GM18508 (cell line): ENCODE results near the gene EZR.
"Not testable (repeated sequence)": the region's sequence is repeated elsewhere in the genome, so short reads cannot be mapped to it uniquely, and the experiment has no call there.

ENCODE experiments used
- ATAC-seq: cut with Tn5 transposase; IDR thresholded peaks from one replicate; pipeline ENCODE4 v1.9.1; 2021; ENCODE audit warnings: moderate number of reproducible peaks; ENCODE audit not compliant: insufficient read depth, unreplicated experiment

Gene EZR

DNA sequence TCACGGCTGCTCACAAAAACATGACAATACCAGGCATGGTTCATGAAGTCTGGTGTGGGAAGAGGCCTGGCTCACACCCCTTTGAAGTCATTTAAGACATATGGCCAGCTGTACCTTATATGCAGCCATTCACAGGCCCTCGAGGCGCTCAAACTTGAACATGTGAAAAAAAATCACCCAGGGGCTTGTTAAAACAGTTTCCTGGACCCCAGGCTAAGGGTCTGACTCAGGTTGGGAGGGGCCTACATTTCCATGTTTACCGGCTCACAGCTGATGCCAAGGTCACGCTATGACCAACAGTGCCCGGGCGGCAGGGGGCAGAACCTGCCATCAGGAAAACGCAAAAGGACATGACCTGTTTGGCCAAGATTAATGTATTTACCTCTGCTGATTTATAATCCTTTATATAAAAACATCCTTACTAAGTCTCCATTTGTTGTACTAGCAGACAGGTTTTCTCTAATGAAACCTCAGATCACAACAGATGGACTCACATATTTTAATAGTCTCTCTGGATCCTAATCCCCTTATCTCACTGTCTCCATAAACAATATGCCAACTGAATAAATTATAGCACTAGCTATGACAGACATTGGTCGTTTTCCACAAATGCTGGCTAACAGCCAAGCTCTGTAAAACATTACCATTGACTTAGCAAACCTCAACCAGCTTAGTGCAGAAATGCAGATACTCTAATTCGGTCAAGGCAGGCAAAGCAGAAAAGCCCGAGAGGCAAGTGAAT, 19.9 kb downstream of the EZR start:
- ATAC-seq = no peak

DNA sequence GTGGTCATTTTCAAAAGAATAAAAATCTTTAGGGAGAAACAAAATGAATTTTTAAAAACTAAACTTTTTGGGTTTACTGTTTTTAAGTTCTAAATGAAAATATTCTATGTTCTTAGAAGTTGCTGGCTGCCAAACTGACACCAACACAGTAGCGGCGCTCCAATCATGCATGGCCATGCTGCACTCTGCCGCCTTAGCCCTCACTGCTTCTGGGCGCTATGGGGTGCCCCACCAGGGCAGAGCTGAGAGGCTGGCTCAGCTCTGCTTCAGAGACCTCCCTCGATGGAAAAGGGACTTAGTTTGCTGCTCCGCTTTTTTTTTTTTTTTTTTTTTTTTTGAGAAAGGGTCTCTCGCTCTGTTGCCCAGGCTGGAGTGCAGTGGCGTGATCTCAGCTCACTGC, 20.9 kb downstream of the EZR start:
- no peak for ATAC-seq

DNA sequence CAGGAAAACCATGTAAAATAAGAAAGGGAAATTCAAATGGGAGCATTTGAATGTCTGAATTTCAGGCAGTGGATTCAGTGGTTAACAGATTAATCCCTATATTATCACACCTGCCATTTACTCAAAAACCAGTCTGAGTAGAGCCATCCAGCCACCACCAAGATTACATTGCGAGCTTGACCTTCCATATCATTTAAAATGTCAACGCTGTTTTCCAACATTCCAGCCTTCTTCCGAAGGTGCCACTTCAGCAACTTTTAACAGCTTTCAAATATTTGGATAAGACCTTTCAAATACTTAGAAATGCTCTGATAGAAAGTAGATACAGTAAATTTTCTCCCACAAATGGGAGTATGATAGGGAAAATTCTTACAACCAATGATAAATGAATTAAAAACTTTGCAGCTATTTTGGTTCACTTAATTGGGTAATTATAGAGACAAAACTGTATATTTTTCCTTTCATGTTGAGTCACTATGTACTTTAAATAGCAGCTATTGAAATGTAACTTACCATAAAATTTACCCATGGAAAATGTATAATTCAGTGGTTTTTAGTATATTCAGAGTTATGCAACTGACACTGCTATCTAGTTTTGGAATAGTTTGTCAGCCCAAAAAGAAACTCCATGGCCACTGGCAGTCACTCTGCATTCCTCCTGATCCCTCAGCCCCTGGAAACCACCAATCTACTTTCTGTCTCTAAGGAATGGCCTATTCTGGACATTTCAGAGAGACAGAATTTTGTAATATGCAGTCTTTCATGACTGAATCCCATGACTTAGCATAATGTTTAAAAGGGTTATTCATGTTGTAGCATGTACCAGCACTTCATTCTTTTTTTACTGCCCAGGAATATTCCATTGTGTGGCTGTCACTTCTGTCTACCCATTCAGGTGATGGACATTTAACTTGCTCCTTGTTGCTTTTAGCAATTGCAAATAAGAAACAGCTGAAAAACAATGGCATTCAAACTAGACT, 21.5 kb downstream of the EZR start:
- ATAC-seq = no peak

DNA sequence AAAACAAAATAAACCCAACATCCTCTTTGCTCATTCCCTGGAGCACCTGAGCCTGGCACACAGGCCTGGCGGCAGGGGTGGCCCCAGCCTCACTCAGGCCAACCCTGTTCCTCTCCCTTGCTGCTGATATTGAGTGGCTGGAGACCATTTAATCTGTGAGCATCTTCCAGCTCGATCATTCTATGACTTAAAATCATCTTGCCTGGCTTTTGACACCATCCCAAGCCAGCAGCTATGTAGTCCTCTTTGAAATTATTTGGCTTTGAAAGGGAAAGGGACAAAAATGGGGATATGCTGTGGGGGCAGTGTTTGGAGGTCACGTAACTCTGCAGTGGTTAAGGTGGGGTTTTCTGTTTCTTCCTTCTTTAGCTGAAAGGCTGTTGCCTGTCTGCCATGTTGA, 22.8 kb downstream of the EZR start:
- ATAC-seq = no peak

DNA sequence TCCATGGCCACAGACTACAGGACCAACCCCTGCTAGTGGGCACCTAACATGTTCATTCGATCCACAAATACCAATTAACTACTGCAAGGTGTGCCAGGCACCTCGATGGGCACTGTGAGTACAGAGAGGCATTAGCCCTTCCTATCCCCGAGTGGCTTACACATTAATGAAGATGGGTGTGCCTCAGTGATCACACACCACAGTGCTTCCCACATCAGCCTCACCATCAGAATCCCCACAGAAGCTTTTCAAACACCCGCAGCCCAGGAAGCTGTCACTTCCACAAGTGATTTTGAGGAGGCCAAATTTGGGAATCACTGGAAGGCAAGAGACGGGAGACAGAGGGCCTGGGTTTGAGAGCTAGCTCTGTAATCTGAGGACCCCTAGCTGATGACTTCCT, 23.7 kb downstream of the EZR start:
- ATAC-seq = no peak

DNA sequence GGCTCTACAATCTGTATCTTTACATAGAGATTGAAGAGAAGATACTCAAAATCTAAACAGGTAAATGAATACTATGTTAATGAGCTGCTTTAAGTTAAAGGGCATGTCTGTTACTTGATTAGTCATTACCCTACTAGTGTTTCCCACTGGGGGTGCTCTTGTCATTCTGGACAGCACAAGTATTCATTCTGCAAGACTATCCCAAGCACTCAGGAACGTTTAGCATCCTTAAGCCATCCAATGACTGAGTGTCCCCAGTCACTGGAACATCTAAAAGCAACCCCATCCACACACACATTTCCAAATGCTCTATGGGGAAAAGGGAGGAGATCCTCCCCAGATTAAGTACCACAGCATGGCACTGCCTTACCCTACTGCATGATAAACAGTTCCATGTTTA, 25.7 kb downstream of the EZR start:
- ATAC-seq = peak; percentile 41

DNA sequence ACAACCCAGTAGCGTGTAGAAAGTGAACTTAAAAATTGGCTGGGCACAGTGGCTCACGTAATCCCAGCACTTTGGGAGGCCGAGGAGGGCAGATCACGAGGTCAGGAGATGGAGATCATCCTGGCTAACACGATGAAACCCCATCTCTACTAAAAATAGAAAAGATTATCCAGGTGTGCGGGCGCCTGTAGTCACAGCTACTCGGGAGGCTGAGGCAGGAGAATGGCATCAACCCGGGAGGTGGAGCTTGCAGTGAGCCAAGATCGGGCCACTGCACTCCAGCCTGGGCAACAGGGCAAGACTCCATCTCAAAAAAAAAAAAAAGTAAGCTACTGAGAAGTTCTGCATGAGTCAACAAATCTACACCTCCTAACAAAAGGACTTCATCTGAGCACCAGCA, 26.7 kb downstream of the EZR start:
- ATAC-seq = not testable (repeated sequence)

DNA sequence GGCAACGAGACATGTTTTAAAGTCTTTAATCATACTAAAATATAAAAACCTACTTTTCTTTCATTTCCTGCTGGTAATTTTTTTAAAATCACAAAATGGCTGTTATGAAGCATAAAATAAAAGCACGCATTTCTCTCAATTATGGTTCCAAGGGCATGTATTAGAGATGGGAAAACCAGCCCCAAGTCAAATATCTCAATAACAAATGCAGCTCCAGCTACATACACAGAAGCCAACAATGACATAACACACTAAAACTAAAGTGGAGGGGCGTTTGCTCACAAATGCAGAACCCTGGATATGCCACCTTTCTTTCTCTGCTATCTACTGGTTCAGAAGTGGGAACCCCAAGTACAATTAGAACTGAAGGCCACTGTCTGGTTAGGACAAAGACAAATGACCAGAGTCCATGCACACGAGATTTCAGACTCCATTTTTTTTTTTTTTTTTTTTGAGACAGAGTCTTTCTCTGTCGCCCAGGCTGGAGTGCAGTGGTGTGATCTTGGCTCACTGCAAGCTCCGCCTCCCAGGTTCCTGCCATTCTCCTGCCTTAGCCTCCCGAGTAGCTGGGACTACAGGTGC, 27.8 kb downstream of the EZR start:
- no peak for ATAC-seq

DNA sequence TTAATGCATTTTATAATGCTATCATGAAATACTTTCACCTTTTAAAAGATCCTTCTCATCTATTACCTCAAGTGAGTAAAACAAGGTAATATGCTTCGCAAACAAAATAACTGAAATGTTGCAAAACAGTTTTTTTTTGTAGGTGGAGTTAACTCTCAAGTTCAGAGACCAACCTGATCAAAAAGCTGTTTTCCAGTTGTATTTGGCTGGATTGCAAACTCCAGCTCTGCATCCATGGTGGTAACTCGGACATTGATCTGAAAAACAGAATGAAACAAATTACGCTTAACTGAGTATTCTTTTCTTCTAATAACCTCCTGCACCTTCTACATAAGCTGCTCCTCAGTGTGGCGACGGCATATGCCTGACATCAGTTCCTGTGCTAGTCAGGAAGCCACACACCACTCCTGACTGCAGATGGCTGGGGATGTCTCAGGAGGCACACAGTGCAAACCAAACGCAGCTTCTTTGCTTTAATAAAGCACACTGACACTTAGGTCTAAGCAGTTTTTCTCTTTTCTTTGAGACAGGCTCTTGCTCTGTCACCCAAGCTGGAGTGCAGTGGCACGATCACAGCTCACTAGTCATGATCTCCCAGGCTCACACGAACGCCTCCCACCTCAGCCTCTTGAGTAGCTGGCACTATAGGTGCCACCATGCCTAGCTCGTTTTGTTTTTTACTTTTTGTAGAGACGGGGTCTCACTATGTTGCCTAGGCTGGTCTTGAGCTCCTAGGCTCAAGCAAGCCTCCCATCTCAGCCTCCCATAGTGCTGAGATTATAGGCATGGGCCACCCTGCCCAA, 29.9 kb downstream of the EZR start:
- no peak for ATAC-seq

DNA sequence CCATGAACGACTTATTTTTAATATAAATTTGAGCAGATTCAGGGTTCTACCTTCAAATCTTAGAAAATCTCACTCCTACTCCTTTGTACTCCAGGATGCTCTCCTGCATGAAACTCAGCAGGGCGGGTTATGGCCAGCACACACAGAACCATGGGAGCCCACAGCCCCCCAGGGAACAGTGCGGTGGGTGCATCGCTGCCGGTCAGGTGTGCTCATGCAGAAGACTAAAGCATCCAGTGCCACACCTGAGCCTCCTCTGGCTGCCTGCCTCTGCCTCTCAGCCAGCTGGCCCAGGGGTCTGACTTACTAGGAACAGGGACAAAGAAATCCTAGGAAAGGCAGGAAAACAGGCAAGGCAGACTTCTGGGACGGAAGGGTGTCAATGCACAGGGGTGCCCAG, 31.8 kb downstream of the EZR start:
- ATAC-seq = no peak

DNA sequence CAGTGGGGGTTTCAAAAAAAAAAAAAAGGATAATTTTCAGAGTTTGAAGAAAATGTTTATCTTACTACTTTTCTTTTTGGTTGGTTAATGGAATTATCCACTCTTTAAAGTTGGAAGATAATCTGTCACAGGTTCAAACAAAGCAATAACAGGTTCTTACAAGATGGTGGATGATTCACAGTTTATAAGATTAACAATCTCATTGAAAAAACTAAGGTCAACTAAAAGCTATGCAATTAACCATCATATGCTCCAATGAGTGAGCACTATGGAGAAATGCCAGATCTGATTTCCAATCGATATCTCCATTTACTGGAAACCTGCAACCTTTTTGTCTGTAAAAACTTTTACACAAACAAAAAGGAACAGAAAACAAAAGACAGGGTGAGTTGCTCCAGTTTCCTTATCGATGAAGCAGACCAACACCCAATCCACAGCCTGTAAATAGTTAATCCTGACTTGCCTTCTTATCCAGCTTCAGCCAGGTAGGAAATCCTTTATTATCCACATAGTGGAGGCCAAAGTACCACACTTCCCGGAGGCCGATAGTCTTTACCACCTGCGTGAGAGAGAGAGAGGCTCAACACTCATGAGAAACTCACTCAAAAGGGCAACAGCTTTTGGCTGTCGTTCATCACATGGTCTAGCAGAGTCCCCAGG, 32.4 kb downstream of the EZR start:
- no peak for ATAC-seq

DNA sequence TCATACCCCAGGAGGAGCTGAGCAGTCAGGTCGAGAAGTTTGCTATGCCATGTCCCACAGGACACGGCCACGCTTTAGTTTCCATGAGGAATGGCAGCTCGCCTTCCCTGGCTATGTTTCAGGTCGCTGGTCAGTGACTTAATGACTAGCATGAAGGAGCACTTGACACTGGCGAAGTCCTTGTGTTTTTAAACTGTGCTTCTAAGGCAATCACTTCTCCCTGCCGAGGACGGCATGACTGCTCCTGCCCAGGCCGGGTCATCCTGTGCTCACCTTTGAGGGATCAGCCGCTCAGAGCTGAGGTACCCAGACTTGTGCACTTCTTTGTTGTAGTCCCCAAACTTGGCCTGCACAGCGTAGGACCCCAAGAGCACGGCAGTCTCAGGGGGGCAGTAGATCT, 34.1 kb downstream of the EZR start:
- ATAC-seq = no peak

DNA sequence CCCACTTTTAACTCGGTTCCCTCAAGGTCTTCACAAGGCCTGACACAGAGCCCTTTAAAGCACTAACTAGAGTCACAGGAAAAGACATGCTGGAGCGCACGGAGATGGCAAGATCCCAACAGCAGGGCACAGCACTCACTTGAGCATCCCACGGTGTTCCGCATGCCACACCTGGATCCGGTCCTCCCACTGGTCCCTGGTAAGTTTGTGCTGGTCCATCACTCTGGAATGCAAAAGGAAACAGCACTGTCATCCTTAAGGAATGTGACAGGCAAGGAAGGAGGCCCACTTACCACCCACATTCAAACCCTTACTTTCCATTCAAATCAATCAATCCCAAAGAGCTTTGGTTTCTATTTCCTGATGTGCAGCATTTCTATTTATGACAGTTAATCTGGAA, 34.7 kb downstream of the EZR start:
- no peak for ATAC-seq

DNA sequence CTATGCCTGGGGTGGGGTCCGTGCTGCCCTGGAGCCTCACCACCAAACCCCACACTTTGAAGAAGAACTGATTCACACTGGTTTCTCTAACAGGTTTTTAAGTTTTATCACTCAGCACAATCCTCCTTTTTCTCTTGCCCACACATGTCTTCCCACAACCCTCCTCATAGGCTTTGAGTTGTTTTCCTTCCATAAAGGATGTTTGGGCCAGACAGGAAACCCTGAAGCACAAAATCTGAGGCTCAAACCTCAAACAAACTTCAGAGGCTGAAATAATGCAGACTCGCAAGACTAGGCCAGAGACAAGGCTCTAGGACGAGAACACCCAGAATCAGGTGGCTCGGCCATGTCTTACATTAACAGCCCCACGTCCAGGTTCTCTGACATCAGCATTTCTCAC, 35.3 kb downstream of the EZR start:
- no peak for ATAC-seq

DNA sequence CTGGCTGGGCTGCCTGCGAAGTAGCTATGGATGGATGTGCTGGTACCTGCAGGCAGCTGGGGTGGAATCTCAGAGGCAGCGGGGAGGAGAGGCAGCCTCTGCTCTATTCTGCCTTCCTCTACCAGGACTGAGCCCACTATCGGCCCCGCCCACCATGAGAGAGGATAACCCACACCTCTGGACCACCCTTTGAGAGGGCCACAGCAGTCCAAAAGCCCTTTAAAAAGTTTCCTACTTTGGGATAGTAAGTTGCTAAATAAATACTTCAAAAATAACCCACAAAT, 36.1 kb downstream of the EZR start:
- ATAC-seq = no peak

DNA sequence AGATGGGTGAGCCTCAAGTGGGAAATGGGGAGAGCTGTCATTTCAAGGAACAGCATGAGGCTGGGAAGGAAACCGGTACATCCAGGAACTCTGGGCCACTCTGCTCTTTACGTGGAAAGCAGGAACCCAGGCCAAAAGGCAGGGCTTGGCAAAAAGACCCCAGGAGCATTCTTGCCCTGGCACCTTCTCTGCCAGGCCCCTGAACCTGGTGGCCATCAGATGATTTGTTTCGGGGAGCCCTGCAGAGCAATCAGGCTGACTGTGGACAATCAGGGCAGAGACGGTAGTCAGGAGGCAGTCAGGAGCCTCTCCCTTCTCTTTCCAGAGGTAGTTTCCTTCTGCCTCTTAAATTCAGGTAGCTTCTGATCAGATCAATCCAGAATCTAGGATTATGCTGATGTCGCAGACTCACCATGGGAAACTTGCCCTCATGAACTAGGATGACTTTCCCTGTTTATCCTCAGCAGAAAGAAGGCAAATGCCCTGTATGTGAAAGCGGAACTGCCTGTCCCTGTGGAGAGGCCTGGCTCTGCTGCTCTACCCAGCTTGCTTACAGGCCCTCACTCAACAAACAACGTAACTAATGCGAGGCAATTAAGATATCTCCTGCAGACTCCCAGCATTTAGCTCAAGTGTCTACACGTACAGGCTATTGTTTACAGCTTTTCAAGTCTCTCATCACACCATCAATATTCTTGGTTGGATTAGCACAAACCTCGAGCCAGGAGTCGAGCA, 36.6 kb downstream of the EZR start:
- no peak for ATAC-seq

DNA sequence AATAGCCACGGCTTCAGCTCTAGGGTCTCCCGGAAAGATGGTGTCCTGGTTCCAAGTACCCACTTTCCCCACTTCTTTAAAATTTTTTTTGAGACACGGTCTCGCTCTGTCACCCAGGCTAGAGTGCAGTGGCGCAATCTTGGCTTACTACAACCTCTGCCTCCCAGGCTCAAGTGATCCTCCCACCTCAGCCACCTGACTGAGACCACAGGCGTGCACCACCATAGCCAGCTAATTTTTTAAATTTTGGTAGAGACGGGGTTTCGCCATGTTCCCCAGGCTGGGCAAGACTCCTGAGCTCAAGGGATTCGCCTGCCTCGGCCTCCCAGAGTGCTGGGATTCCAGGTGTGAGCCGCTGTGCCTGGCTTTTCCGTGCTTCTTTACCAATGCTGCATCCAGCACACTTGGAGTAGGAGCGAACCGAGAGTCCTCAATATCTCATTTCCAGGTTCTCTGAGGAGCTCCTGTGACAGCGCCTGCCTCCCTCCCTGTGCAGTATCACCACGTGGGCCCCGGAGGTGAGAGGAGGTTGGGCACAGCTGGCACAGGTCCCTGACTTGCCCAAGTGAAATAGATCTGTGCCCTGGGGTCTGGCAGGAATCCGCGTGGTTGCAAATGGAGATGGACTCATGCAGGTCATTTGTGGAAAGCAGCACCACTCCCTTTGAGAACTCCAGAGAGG, 37.3 kb downstream of the EZR start:
- no peak for ATAC-seq

DNA sequence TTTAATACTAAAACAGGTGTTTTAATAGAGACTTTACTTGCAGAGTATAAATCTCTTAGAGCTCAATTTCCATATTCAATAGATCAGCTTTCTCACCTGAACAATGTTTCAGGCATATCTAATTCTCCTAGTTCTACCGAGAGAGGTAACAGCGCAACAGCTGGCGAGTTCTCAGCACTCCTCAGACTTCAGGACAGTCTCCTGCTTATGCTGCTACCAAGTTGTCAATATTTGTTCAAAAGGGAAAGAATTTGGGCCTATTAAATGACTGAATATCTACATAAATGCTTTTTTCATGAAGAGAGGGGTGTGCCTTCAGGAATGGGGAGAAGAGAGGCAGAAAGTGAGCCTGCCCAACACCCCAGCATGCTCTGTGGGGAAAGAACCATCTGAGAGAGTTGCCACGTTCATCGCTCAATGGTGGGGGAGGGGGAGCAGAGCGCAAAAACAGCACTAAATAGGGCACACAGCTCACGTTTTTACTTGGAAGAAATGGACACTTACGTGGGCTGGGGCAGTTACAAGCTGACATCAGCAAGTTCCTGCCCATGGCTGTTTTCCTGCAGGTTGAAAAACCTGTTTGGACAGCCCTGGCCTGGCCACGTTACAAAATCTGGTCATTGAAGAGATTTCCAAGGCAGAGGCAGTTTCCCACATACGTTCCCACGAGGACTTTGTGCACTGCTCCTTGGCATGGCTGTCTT, 38.0 kb downstream of the EZR start:
- ATAC-seq = no peak
